CD14-positive monocyte (primary cell): Measurements from ENCODE around the gene APBA2. TPM values are rescaled to one million over a fixed set of nuclear protein-coding genes. Genes with fewer than 3 reads are reported as not detected.
A peak's percentile ranks its signal among the peaks of the same experiment; 100 is the strongest.

Source experiments
- DNase-seq, 3 donors: peaks; one replicate each; pipeline ENCODE4 v3.0.0-alpha.2; 2011 to 2022
- H2AFZ ChIP-seq: 2 replicates; pipeline ENCODE4 v1.6.0; 2012; ENCODE audit warnings: mild to moderate bottlenecking, low read depth, low read length, inconsistent platforms; ENCODE audit not compliant: insufficient read depth, poor library complexity, severe bottlenecking
- H3K27ac ChIP-seq, 2 donors: 1 replicate in 1 of 2; 2 replicates in 1 of 2; pipeline ENCODE4 v1.5.1; 2012 to 2013; ENCODE audit warnings: low read length in 2 of 2, control low read depth in 1 of 2, inconsistent platforms in 1 of 2, low read depth in 1 of 2, mild to moderate bottlenecking in 1 of 2
- H3K27me3 ChIP-seq, 2 donors: one replicate each; pipeline versions ENCODE4 v1.6.0 to v1.6.1; 2011 to 2013; ENCODE audit warnings: low read length in 2 of 2; ENCODE audit not compliant: control insufficient read depth in 2 of 2, insufficient read depth in 2 of 2
- H3K36me3 ChIP-seq, 2 donors: replicated peaks in 1 of 2; 1 replicate in 1 of 2; 2 replicates in 1 of 2; pipeline versions ENCODE4 v1.5.1 to v1.6.1; 2012 to 2013; ENCODE audit warnings: low read length in 2 of 2, control low read depth in 1 of 2, inconsistent platforms in 1 of 2, mild to moderate bottlenecking in 1 of 2; ENCODE audit not compliant: insufficient read depth in 2 of 2, control insufficient read depth in 1 of 2
- H3K4me1 ChIP-seq, 2 donors: 1 replicate in 1 of 2; 2 replicates in 1 of 2; pipeline versions ENCODE4 v1.5.1 to v1.6.1; 2012 to 2013; ENCODE audit warnings: low read length in 2 of 2, control low read depth in 1 of 2, inconsistent platforms in 1 of 2, mild to moderate bottlenecking in 1 of 2, moderate library complexity in 1 of 2; ENCODE audit not compliant: insufficient read depth in 2 of 2, control insufficient read depth in 1 of 2
- H3K4me2 ChIP-seq: replicated peaks from 2 replicates; pipeline ENCODE3; 2012; ENCODE audit warnings: low read length, moderate library complexity, mild to moderate bottlenecking; ENCODE audit not compliant: poor library complexity, severe bottlenecking; ENCODE audit errors: extremely low read depth
- H3K4me3 ChIP-seq, 3 experiments: fragments of 200-600 bp in 1 of 3; sonication (generic) in 1 of 3; replicated peaks in 1 of 3; 1 replicate in 2 of 3; 2 replicates in 1 of 3; pipeline ENCODE4 v1.5.1; 2011 to 2013; ENCODE audit warnings: low read length in 3 of 3, mild to moderate bottlenecking in 3 of 3, control low read depth in 2 of 3, low read depth in 2 of 3, inconsistent platforms in 1 of 3, moderate library complexity in 1 of 3
- H3K79me2 ChIP-seq: 2 replicates; pipeline ENCODE4 v1.6.0; 2012; ENCODE audit warnings: mild to moderate bottlenecking, control low read depth, inconsistent platforms, low read length, moderate library complexity; ENCODE audit not compliant: insufficient read depth
- H3K9ac ChIP-seq: 2 replicates; pipeline ENCODE4 v1.6.0; 2017; ENCODE audit warnings: low read length, mild to moderate bottlenecking; ENCODE audit not compliant: insufficient read depth, poor library complexity, severe bottlenecking
- H3K9me3 ChIP-seq, 2 donors: replicated peaks in 1 of 2; 1 replicate in 1 of 2; 2 replicates in 1 of 2; pipeline versions ENCODE4 v1.5.1 to v1.6.1; 2012 to 2013; ENCODE audit warnings: low read length in 2 of 2, control low read depth in 1 of 2; ENCODE audit not compliant: control insufficient read depth in 1 of 2, insufficient read depth in 1 of 2
- H4K20me1 ChIP-seq: 2 replicates; pipeline ENCODE4 v1.6.0; 2012; ENCODE audit warnings: mild to moderate bottlenecking, low read length, control low read depth, moderate library complexity; ENCODE audit not compliant: insufficient read depth
- H3K27ac Mint-ChIP-seq, 7 donors: one replicate each; pipeline ENCODE4 v1.8.0; 2020; ENCODE audit warnings: mild to moderate bottlenecking in 7 of 7, mixed read lengths in 7 of 7, moderate library complexity in 6 of 7, inconsistent platforms in 2 of 7
- H3K27me3 Mint-ChIP-seq, 3 donors: one replicate each; pipeline ENCODE4 v1.8.0; 2021 to 2022; ENCODE audit warnings: low read depth in 3 of 3, mild to moderate bottlenecking in 3 of 3, mixed read lengths in 3 of 3, moderate library complexity in 3 of 3, inconsistent platforms in 1 of 3
- H3K36me3 Mint-ChIP-seq, 2 donors: one replicate each; pipeline ENCODE4 v1.8.0; 2020; ENCODE audit warnings: mixed read lengths in 2 of 2, inconsistent platforms in 1 of 2, mild to moderate bottlenecking in 1 of 2
- H3K4me1 Mint-ChIP-seq: one replicate; pipeline ENCODE4 v1.8.0; 2020; ENCODE audit warnings: mild to moderate bottlenecking, mixed read lengths
- H3K4me3 Mint-ChIP-seq, 2 donors: one replicate each; pipeline ENCODE4 v1.8.0; 2020; ENCODE audit warnings: mild to moderate bottlenecking in 2 of 2, mixed read lengths in 2 of 2, moderate library complexity in 1 of 2
- H3K9me3 Mint-ChIP-seq, 7 donors: one replicate each; pipeline ENCODE4 v1.8.0; 2020 to 2022; ENCODE audit warnings: mixed read lengths in 7 of 7, mild to moderate bottlenecking in 6 of 7, moderate library complexity in 6 of 7, inconsistent platforms in 2 of 7
- WGBS: methylation state at CpG from one replicate; pipeline ENCODE4 v1.1.5; 2013; ENCODE audit warnings: missing lambda C conversion rate; ENCODE audit not compliant: insufficient coverage; 5-methylcytosine and 5-hydroxymethylcytosine counted together
- intact Hi-C, 2 donors: fragments of 100-400 bp; cut with micrococcal nuclease; formaldehyde crosslinking; loops; one replicate each; pipeline versions ENCODE4 v1.15.0 to v1.15.1; 2023
- polyA plus RNA-seq, 3 donors: library from polyadenylated mRNA; depleted of rRNA in 1 of 3; unstranded in 2 of 3; stranded (reverse) in 1 of 3; fragments of 300-500 nt in 2 of 3; fragments of >200 nt in 1 of 3; fragmentation: Illumina TruSeq in 2 of 3; gene quantifications; 1 replicate in 2 of 3; 2 replicates in 1 of 3; pipeline ENCODE4 v1.2.3, GENCODE V29; 2012 to 2021
- TF ChIP-seq, protein P1 (sequence below): fragments of 200-600 bp; IDR thresholded peaks from one replicate; pipeline ENCODE4 v1.8.0; 2022; ENCODE audit warnings: antibody characterized with exemption, mild to moderate bottlenecking

Gene APBA2
- polyA plus RNA-seq, 3 donors: 0.30 TPM; not detected in 2

DNA sequence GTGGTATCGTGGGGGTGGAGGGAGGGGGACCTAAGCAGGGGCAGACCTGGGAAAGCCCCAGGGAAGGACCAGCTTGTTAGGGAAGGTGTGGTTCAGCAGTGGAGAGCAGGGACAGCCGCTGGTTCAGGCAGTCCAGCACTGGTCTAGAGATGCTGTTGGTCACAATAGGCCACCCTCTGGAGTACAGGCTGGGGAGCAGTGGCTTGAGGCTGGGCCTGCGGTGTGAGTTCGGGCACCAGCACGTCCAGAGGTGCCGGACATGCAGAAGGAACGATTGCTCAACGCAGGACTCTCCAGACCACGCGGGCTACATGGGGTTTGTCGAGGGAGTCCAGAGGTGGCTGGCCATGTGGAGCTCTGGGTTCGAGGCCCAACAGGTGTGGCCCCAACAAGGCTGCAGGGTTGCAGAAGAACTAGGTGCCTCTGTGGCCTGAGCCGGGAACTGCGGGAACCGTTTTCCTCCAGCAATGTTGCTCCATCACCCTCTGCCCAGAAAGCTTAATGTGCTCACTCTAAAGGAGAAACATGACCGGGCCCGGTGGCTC is 143.9 kb downstream of the APBA2 start:
- no peaks in the 10 kb centered on the region for H3K36me3 ChIP-seq
- Mint-ChIP-seq H3K27ac (peak overlapping the region in 1 of 7 donors; percentile 57), H3K36me3 (no peaks in the 10 kb centered on the region), H3K4me1 (no peaks in the 10 kb centered on the region), H3K4me3 (no peak overlapping the region), H3K27me3 (peaks cover 0 to 5% (median 1%) of the 10 kb centered on the region in 3 donors), H3K9me3 (peaks cover 10 to 35% (median 17%) of the 10 kb centered on the region in 7 donors)
- H3K27ac ChIP-seq: no peak overlapping the region
- no peaks in the 10 kb centered on the region for H4K20me1 ChIP-seq
- H3K4me3 ChIP-seq: no peak overlapping the region
- no peak overlapping the region for H3K9ac ChIP-seq
- H3K9me3 ChIP-seq: peaks cover 6 to 15% of the 10 kb centered on the region in 2 donors
- TF ChIP-seq, protein P1, sequence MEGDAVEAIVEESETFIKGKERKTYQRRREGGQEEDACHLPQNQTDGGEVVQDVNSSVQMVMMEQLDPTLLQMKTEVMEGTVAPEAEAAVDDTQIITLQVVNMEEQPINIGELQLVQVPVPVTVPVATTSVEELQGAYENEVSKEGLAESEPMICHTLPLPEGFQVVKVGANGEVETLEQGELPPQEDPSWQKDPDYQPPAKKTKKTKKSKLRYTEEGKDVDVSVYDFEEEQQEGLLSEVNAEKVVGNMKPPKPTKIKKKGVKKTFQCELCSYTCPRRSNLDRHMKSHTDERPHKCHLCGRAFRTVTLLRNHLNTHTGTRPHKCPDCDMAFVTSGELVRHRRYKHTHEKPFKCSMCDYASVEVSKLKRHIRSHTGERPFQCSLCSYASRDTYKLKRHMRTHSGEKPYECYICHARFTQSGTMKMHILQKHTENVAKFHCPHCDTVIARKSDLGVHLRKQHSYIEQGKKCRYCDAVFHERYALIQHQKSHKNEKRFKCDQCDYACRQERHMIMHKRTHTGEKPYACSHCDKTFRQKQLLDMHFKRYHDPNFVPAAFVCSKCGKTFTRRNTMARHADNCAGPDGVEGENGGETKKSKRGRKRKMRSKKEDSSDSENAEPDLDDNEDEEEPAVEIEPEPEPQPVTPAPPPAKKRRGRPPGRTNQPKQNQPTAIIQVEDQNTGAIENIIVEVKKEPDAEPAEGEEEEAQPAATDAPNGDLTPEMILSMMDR: no peak
- no peak overlapping the region for H3K4me2 ChIP-seq
- H3K4me1 ChIP-seq: no peaks in the 10 kb centered on the region
- no peak for DNase-seq
- H2AFZ ChIP-seq: no peak overlapping the region
- no peaks in the 10 kb centered on the region for H3K79me2 ChIP-seq
- intact Hi-C loops: no loop called here
- H3K27me3 ChIP-seq: no peaks in the 10 kb centered on the region
- WGBS: 91% methylated on average over 14 of the region's 17 CpGs

DNA sequence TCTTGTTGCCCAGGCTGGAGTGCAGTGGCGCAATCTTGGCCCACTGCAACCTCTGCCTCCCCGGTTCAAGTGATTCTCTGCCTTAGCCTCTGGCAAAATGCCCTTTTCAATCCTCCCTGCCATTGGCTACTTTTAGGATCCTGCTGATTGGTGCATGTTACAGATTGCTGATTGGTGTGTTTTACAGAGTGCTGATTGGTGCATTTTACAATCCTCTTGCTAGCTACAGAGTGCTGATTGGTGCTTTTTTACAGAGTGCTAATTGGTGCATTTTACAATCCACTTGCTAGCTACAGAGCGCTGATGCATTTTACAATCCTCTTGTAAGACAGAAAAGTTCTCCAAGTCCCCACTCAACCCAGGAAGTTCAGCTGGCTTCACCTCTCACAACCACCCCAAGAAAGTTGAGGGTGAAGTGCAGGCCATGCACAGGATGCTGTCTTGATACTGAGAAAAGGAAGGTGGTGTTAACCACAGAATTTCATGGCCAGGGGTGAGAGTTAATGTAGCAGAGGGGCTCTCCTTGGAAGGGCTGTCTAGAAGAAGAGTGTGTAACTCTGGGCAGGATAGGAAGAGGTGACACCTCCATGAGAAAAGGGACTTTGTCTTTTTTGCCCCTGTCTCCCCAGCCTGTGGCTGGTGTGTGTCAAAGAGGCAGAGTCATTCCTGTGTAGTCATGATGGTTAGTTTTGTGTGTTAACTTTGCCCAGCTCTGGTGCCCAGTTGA is 145.9 kb downstream of the APBA2 start:
- H3K27ac ChIP-seq: no peak overlapping the region
- no peaks in the 10 kb centered on the region for H3K79me2 ChIP-seq
- no peak for DNase-seq
- TF ChIP-seq, protein P1: no peak
- no peaks in the 10 kb centered on the region for H4K20me1 ChIP-seq
- intact Hi-C loops: no loop called here
- H3K4me1 ChIP-seq: no peaks in the 10 kb centered on the region
- H3K4me3 Mint-ChIP-seq: peak overlapping the region in 1 of 2 donors; percentile 28
- peaks cover 10 to 29% (median 15%) of the 10 kb centered on the region in 7 donors for H3K9me3 Mint-ChIP-seq
- H3K27me3 Mint-ChIP-seq: peaks cover 0 to 3% (median 2%) of the 10 kb centered on the region in 3 donors
- H3K36me3 ChIP-seq: no peaks in the 10 kb centered on the region
- no peaks in the 10 kb centered on the region for H3K36me3 Mint-ChIP-seq
- H2AFZ ChIP-seq: no peak overlapping the region
- H3K27me3 ChIP-seq: no peaks in the 10 kb centered on the region
- H3K4me3 ChIP-seq: no peak overlapping the region
- whole genome bisulfite sequencing: no CpG with 5 or more reads among the region's 3 CpGs
- no peaks in the 10 kb centered on the region for H3K4me1 Mint-ChIP-seq
- H3K9ac ChIP-seq: no peak overlapping the region
- H3K9me3 ChIP-seq: peaks cover 6 to 15% of the 10 kb centered on the region in 2 donors
- H3K27ac Mint-ChIP-seq: peak overlapping the region in 1 of 7 donors; percentile 31
- no peak overlapping the region for H3K4me2 ChIP-seq
